Ovary (tissue), 9 donors: ENCODE data around the gene IL18. TPM values are rescaled to one million over a fixed set of nuclear protein-coding genes. Genes with fewer than 3 reads are reported as not detected.
"Not testable (repeated sequence)": the region's sequence is repeated elsewhere in the genome, so short reads cannot be mapped to it uniquely, and the experiment has no call there.

Source experiments
- DNase-seq, 5 donors: peaks; one replicate each; pipeline ENCODE4 v3.0.0-alpha.2; 2019 to 2020
- H3K27ac ChIP-seq, 2 donors: fragments of 200-600 bp; one replicate each; pipeline versions ENCODE4 v1.5.1 to v1.8.0; 2019 to 2022
- H3K27me3 ChIP-seq: fragments of 200-600 bp; one replicate; pipeline ENCODE4 v1.8.0; 2022
- H3K36me3 ChIP-seq: fragments of 200-600 bp; sonication (generic); one replicate; pipeline ENCODE4 v1.5.1; 2019
- H3K4me1 ChIP-seq: one replicate; pipeline ENCODE4 v1.8.1; 2013; ENCODE audit warnings: mild to moderate bottlenecking, moderate library complexity; ENCODE audit not compliant: insufficient read depth
- H3K4me3 ChIP-seq: fragments of 200-600 bp; sonication (generic); one replicate; pipeline ENCODE4 v1.5.1; 2017
- H3K9me3 ChIP-seq, 2 donors: fragments of 200-600 bp in 1 of 2; sonication (generic) in 1 of 2; one replicate each; pipeline versions ENCODE4 v1.5.1 to v1.8.1; 2013 to 2019; ENCODE audit warnings: mild to moderate bottlenecking in 1 of 2, moderate library complexity in 1 of 2
- EP300 ChIP-seq: sonication (generic); formaldehyde crosslinking; IDR thresholded peaks from one replicate; pipeline ENCODE4 v1.6.1; 2017; ENCODE audit warnings: antibody characterized with exemption
- POLR2A ChIP-seq: fragments of 450-650 bp; IDR thresholded peaks from one replicate; pipeline ENCODE4 v1.6.1; 2017; ENCODE audit warnings: antibody characterized with exemption, mild to moderate bottlenecking, moderate library complexity
- WGBS, 3 donors: extraction: QIAGEN DNeasy Blood & Tissue Kit in 1 of 3; methylation state at CpG; one replicate each; pipeline versions ENCODE4 v1.1.5 to v1.1.7; 2013 to 2017; 5-methylcytosine and 5-hydroxymethylcytosine counted together
- intact Hi-C, 4 donors: fragments of 100-400 bp; cut with DNase I; formaldehyde crosslinking; loops; one replicate each; pipeline versions ENCODE4 v1.11.0 to v1.15.1; 2022 to 2023
- polyA plus RNA-seq, 2 donors: library from polyadenylated mRNA; stranded (reverse); fragments of 200-250 nt in 1 of 2; fragments of 350-450 nt in 1 of 2; fragmentation: Illumina TruSeq in 1 of 2; extraction: RNeasy Lipid Tissue Mini Kit (QIAGEN cat#74804) in 1 of 2; gene quantifications; one replicate each; pipeline ENCODE4 v1.2.3, GENCODE V29; 2013 to 2014
- total RNA-seq, 7 donors: library from RNA; depleted of rRNA in 2 of 7; stranded (reverse); fragments of >200 nt in 2 of 7; fragmentation: NEBNext Ultra II Directional in 3 of 7; extraction: Animal tissue kit (Norgen Biotek cat#: 25700) in 3 of 7; gene quantifications; one replicate each; pipeline versions ENCODE4 v1.1.0 to v1.2.4, GENCODE V29; 2016 to 2023
- TF ChIP-seq, protein P1 (sequence below), 3 donors: fragments of 450-650 bp in 2 of 3; fragments of 200-600 bp in 1 of 3; IDR thresholded peaks; one replicate each; pipeline versions ENCODE4 v1.5.1 to v1.8.0; 2016 to 2022; ENCODE audit warnings: antibody characterized with exemption in 3 of 3, mild to moderate bottlenecking in 1 of 3
- donor health status: DM: no; HTN: no; CAD: no; lungs with moderate emphysema.
- donor health status: DM: no; HTN: no; CAD: no.
- donor health status: Bipolar disorder and iron deficiency.
- donor health status: DM: yes; HTN: yes; CAD: no.
- donor health status: DM: no; HTN: no; CAD: no.
- donor health status: DM: yes; HTN: yes; CAD: no.

The IL18 gene
- total and polyA plus RNA-seq, 9 donors = 1.7 to 17.1 (median 3.5) TPM

DNA sequence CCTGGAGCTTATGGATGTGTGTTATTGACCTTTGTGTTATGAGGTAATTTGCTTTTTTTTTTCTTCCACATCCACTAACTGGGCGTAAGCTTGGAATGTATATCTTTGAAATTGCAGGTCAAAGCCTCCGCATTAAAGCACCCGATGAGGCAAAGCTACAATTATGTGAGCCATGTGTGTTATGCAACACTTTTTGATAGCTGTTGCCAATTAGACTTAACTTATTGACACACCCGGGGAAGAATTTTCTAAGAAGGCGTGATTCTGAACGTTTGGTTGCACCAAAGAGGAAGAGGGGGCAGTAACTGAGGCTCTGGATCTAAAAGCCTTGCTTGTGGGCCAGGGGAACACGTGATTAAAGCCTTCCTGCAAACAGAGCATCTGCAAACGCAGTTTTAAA, 2.7 kb upstream of the IL18 start:
- no peak overlapping the region for H3K27ac ChIP-seq
- intact Hi-C loops = no loop called here
- no peaks in the 10 kb centered on the region for H3K4me1 ChIP-seq
- H3K27me3 ChIP-seq = no peaks in the 10 kb centered on the region
- DNase-seq = no peak
- no peak overlapping the region for H3K4me3 ChIP-seq
- TF ChIP-seq POLR2A (no peak), EP300 (no peak)
- TF ChIP-seq, protein P1, sequence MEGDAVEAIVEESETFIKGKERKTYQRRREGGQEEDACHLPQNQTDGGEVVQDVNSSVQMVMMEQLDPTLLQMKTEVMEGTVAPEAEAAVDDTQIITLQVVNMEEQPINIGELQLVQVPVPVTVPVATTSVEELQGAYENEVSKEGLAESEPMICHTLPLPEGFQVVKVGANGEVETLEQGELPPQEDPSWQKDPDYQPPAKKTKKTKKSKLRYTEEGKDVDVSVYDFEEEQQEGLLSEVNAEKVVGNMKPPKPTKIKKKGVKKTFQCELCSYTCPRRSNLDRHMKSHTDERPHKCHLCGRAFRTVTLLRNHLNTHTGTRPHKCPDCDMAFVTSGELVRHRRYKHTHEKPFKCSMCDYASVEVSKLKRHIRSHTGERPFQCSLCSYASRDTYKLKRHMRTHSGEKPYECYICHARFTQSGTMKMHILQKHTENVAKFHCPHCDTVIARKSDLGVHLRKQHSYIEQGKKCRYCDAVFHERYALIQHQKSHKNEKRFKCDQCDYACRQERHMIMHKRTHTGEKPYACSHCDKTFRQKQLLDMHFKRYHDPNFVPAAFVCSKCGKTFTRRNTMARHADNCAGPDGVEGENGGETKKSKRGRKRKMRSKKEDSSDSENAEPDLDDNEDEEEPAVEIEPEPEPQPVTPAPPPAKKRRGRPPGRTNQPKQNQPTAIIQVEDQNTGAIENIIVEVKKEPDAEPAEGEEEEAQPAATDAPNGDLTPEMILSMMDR (IDR thresholded peaks at IDR 0.05) = no peak
- 75 to 83% (median 76%) methylated on average over 8 of the region's 8 CpGs for WGBS, 3 donors
- no peaks in the 10 kb centered on the region for H3K36me3 ChIP-seq
- H3K9me3 ChIP-seq = no peaks in the 10 kb centered on the region

DNA sequence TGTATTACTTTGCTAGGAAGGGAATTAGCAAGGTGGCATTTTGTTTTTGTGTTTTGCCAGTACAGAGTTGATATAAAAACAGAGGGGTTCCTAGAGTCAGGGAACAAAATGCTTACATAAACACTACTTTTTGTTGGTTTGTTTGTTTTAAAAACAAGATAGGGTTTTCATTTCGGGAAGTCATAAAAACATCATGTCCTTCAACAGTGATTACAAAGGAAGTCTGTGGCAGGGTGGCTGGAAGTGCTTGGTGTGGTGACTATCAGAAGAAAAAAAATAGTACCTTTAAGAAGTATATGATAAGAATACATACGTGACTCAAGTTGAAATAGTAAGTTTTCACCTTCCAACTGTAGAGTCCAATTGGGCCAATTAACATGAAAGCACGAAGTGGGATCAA, 1.2 kb upstream of the IL18 start:
- Histone ChIP-seq H3K27me3 (no peaks in the 10 kb centered on the region), H3K27ac (no peak overlapping the region), H3K4me1 (no peaks in the 10 kb centered on the region), H3K36me3 (no peaks in the 10 kb centered on the region), H3K9me3 (no peaks in the 10 kb centered on the region), H3K4me3 (no peak overlapping the region)
- intact Hi-C loops = no loop called here
- TF ChIP-seq, protein P1 (IDR thresholded peaks at IDR 0.05) = no peak
- TF ChIP-seq EP300 (no peak), POLR2A (no peak)
- 45 to 58% (median 53%) methylated on average over 3 of the region's 3 CpGs for WGBS, 3 donors
- no peak for DNase-seq

DNA sequence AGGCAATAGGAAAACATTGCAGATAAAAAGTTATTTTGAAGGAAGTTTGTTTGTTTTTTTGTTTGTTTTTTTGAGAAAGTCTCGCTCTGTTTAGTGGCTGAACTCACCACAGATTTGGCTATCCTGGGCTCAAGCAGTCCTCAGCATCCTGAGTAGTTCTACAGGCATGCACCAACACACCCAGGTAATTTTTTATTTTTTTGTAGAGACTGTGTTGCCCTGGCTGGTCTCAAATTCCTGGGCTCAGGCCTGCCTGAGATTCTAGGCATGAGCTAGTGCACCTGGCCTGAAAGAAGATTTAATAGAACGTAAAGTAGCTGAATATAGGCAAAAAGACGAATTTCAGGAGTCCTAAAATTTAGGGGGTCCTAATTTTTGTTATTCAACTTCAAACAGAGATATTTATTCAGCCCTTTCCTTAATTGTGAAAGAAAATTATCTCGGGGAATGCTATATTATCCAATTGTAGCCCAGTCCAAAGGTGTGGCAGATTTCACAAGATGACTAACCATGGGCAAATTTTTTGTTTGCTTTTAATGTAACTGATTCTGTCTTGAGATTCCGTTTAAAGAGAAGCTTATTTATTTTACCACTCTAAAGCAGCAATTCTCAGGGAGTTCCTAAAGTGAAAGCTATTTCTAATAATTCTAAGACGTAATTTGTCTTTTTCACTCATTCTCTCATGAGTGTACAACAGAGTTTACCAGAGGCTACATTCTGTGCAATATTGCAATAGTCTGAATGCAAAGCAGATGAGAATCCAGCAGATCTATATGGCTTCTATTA, 940 bp downstream of the IL18 start:
- Histone ChIP-seq H3K4me3 (no peak overlapping the region), H3K27me3 (no peaks in the 10 kb centered on the region), H3K36me3 (no peaks in the 10 kb centered on the region), H3K9me3 (no peaks in the 10 kb centered on the region), H3K27ac (no peak overlapping the region), H3K4me1 (no peaks in the 10 kb centered on the region)
- WGBS, 3 donors = 82 to 88% (median 85%) methylated on average over 6 of the region's 6 CpGs
- no peak for DNase-seq
- TF ChIP-seq EP300 (no peak), POLR2A (no peak)
- TF ChIP-seq, protein P1 (IDR thresholded peaks at IDR 0.05) = no peak
- intact Hi-C loops = no loop called here

DNA sequence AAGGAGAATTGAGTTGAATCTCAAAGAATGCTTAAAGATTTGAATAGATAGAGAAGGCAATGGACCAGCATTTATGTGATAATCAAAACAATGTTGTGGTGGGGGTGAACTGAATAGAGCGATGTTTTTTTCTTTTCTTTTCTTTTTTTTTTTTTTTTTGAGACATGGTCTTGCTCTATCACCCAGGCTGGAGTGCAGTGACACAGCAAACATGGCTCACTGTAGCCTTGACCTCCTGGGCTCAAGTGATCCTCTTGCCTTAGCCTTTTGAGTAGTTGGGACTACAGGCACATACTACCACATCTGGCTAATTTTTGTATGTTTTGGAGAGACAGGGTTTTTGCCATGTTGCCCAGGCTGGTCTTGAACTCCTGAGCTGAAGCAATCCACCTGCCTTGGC, 1.7 kb downstream of the IL18 start:
- H3K36me3 ChIP-seq, DNase-seq, H3K9me3 ChIP-seq, H3K27ac ChIP-seq, H3K4me3 ChIP-seq, H3K27me3 ChIP-seq, intact Hi-C loops, H3K4me1 ChIP-seq: not testable (repeated sequence)
- 93 to 100% (median 100%) methylated on average over 1 of the region's 1 CpG for WGBS, 3 donors

DNA sequence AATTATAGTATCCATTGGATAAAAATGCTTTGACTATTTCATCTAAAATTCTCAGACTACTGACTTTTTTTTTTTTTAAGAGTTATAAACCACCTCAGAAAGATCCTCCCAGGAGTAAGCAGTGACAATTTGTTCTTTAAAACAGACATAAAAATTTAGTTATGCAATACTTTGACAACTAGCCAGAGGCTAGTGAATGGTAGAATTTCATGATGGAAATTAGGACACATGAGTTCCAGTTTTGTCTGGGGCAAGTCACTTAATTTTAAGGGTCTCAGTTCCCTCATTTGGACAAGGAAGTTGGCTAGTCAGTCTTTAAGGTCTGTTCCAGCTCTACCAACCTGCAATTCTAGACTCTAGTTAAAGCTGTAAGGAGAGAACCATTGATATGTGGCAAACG, 2.9 kb downstream of the IL18 start:
- 46 to 56% (median 52%) methylated on average over 1 of the region's 1 CpG for WGBS, 3 donors
- Histone ChIP-seq H3K4me1 (no peaks in the 10 kb centered on the region), H3K27ac (no peak overlapping the region), H3K4me3 (no peak overlapping the region), H3K27me3 (no peaks in the 10 kb centered on the region), H3K9me3 (no peaks in the 10 kb centered on the region), H3K36me3 (no peaks in the 10 kb centered on the region)
- DNase-seq = no peak
- intact Hi-C loops = no loop called here
- TF ChIP-seq EP300 (no peak), POLR2A (no peak)
- TF ChIP-seq, protein P1 (IDR thresholded peaks at IDR 0.05) = no peak
